ENCODE measurements around the gene SLC5A11.

The SLC5A11 gene

DNA sequence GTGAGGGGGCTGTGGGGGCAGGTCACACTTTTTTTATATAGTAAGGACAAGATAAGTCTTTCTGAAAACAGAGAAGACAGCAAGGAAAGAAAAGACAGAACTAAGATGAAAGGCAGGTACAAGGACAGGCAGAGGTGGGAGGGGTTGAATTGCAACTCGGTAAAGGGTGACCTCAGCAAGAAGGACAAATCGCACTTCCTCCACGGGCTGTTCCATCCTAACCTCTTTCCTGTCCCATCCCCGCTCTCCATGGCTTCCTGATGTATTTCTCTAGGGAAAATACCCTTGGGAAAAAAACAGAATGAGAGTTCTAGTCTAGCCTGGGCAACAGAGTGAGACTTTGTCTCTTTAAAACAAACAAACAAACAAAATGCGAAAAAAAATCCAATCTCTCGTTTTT, 112.1 kb downstream of the SLC5A11 start:
- TF ChIP-seq RAD21 (IDR thresholded peaks at IDR 0.05; ENCODE audit: low read depth) (no peak), TCF12 (IDR thresholded peaks at IDR 0.05; ENCODE audit: low read depth) (no peak), ZBTB7A (IDR thresholded peaks at IDR 0.05; ENCODE audit: low read depth) (no peak), CEBPB (IDR thresholded peaks at IDR 0.05) (no peak), EP300 (IDR thresholded peaks at IDR 0.05; ENCODE audit: borderline replicate concordance) (no peak), TAF1 (IDR thresholded peaks at IDR 0.05; ENCODE audit: low read depth) (no peak), NFIC (IDR thresholded peaks at IDR 0.05) (no peak), TEAD4 (IDR thresholded peaks at IDR 0.05) (no peak), EGR1 (IDR thresholded peaks at IDR 0.05) (no peak)
- TF ChIP-seq, protein P1, sequence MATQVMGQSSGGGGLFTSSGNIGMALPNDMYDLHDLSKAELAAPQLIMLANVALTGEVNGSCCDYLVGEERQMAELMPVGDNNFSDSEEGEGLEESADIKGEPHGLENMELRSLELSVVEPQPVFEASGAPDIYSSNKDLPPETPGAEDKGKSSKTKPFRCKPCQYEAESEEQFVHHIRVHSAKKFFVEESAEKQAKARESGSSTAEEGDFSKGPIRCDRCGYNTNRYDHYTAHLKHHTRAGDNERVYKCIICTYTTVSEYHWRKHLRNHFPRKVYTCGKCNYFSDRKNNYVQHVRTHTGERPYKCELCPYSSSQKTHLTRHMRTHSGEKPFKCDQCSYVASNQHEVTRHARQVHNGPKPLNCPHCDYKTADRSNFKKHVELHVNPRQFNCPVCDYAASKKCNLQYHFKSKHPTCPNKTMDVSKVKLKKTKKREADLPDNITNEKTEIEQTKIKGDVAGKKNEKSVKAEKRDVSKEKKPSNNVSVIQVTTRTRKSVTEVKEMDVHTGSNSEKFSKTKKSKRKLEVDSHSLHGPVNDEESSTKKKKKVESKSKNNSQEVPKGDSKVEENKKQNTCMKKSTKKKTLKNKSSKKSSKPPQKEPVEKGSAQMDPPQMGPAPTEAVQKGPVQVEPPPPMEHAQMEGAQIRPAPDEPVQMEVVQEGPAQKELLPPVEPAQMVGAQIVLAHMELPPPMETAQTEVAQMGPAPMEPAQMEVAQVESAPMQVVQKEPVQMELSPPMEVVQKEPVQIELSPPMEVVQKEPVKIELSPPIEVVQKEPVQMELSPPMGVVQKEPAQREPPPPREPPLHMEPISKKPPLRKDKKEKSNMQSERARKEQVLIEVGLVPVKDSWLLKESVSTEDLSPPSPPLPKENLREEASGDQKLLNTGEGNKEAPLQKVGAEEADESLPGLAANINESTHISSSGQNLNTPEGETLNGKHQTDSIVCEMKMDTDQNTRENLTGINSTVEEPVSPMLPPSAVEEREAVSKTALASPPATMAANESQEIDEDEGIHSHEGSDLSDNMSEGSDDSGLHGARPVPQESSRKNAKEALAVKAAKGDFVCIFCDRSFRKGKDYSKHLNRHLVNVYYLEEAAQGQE (IDR thresholded peaks at IDR 0.05; ENCODE audit: low read depth), result no peak
- TF ChIP-seq, protein P2, sequence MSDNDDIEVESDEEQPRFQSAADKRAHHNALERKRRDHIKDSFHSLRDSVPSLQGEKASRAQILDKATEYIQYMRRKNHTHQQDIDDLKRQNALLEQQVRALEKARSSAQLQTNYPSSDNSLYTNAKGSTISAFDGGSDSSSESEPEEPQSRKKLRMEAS (IDR thresholded peaks at IDR 0.05), result no peak
- TF ChIP-seq, protein P3, sequence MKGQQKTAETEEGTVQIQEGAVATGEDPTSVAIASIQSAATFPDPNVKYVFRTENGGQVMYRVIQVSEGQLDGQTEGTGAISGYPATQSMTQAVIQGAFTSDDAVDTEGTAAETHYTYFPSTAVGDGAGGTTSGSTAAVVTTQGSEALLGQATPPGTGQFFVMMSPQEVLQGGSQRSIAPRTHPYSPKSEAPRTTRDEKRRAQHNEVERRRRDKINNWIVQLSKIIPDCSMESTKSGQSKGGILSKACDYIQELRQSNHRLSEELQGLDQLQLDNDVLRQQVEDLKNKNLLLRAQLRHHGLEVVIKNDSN (IDR thresholded peaks at IDR 0.05), result no peak

Measured in Ishikawa (cell line).